Tongue (tissue), 2 donors: Measurements from ENCODE around the gene SSMEM1. TPM values are rescaled to one million over a fixed set of nuclear protein-coding genes. Genes with fewer than 3 reads are reported as not detected.
"Not testable (repeated sequence)": the region's sequence is repeated elsewhere in the genome, so short reads cannot be mapped to it uniquely, and the experiment has no call there.

Experiments used
- DNase-seq: peaks from one replicate; pipeline ENCODE4 v3.0.0-alpha.2; 2015
- total RNA-seq: library from RNA; depleted of rRNA; stranded (reverse); fragments of >200 nt; gene quantifications from one replicate; pipeline ENCODE4 v1.2.3, GENCODE V29; 2014

Gene SSMEM1
- total RNA-seq, 1 donor from 2014 or later, result not detected

- DNase-seq, result no peak
Observed at GRCh38 chr7:130213828-130214227, 6.2 kb downstream of the SSMEM1 start.

GRCh38 chr7:130216025-130216424 is 8.4 kb downstream of the SSMEM1 start:
- no peak for DNase-seq

- DNase-seq, result no peak
Observed at GRCh38 chr7:130216750-130217149, 9.1 kb downstream of the SSMEM1 start.

GRCh38 chr7:130218806-130219620 is 11.4 kb downstream of the SSMEM1 start:
- no peak for DNase-seq

- DNase-seq, result no peak
Observed at GRCh38 chr7:130219871-130220270, 12.2 kb downstream of the SSMEM1 start.

GRCh38 chr7:130221746-130222145 is 14.1 kb downstream of the SSMEM1 start:
- DNase-seq, result no peak

- no peak for DNase-seq
Observed at GRCh38 chr7:130223646-130224045, 16.0 kb downstream of the SSMEM1 start.

GRCh38 chr7:130224210-130224609 is 16.6 kb downstream of the SSMEM1 start:
- no peak for DNase-seq

GRCh38 chr7:130224923-130225322 is 17.3 kb downstream of the SSMEM1 start:
- DNase-seq, result peak; percentile 42

GRCh38 chr7:130226333-130226732 is 18.7 kb downstream of the SSMEM1 start:
- no peak for DNase-seq

GRCh38 chr7:130227883-130228575 is 20.4 kb downstream of the SSMEM1 start:
- DNase-seq, result no peak

- DNase-seq, result no peak
Observed at GRCh38 chr7:130228840-130229502, 21.3 kb downstream of the SSMEM1 start.

GRCh38 chr7:130229981-130230380 is 22.3 kb downstream of the SSMEM1 start:
- not testable (repeated sequence) for DNase-seq

- no peak for DNase-seq
Observed at GRCh38 chr7:130231792-130232191, 24.1 kb downstream of the SSMEM1 start.

GRCh38 chr7:130232209-130232608 is 24.5 kb downstream of the SSMEM1 start:
- no peak for DNase-seq

- DNase-seq, result no peak
Observed at GRCh38 chr7:130234078-130234477, 26.4 kb downstream of the SSMEM1 start.

GRCh38 chr7:130236361-130236760 is 28.7 kb downstream of the SSMEM1 start:
- DNase-seq, result peak; percentile 37

- DNase-seq, result no peak
Observed at GRCh38 chr7:130240240-130240639, 32.6 kb downstream of the SSMEM1 start.

GRCh38 chr7:130242198-130243014 is 34.7 kb downstream of the SSMEM1 start:
- peak; percentile 52 for DNase-seq

- peak; percentile 77 for DNase-seq
Observed at GRCh38 chr7:130243486-130243885, 35.8 kb downstream of the SSMEM1 start.

- not testable (repeated sequence) for DNase-seq
Observed at GRCh38 chr7:130246491-130246890, 38.8 kb downstream of the SSMEM1 start.

- not testable (repeated sequence) for DNase-seq
Observed at GRCh38 chr7:130248842-130249241, 41.2 kb downstream of the SSMEM1 start.
